K562 (cell line): ENCODE measurements around the gene RNF167. TPM values are rescaled to one million over a fixed set of nuclear protein-coding genes. Genes with fewer than 3 reads are reported as not detected.
A peak's percentile ranks its signal among the peaks of the same experiment; 100 is the strongest.

ENCODE experiments used
- ATAC-seq: fragments of 200-7000 bp; cut with Tn5 transposase; 3 replicates; pipeline ENCODE4 v1.9.1; 2020; ENCODE audit warnings: moderate library complexity
- BruUV-seq: library from RNA; stranded (reverse); fragments of 400-500 nt; replicated peaks from 2 replicates; lab custom pipeline; 2021; lab: Mats Ljungman, UMichigan
- CTCF ChIA-PET: fragments of 300-600 bp; formaldehyde crosslinking; extraction: SDS; loops from one replicate; lab custom pipeline; 2021; ENCODE audit warnings: low intra/inter-chr PET ratio; lab: Yijun Ruan, JAX
- POLR2A ChIA-PET: fragments of 300-600, 350-650 bp; sonication (Branson Sonifier 250); formaldehyde crosslinking; extraction: SDS; loops from one replicate; lab custom pipeline; 2021; ENCODE audit warnings: antibody characterized with exemption, inconsistent platforms; lab: Yijun Ruan, JAX
- DNase-seq, 4 experiments: peaks; one replicate each; pipeline versions ENCODE4 v3.0.0 to v3.0.0-alpha.2; 2011 to 2018; ENCODE audit warnings: low spot score in 3 of 4, mixed read lengths in 3 of 4; ENCODE audit errors: extremely low read depth in 1 of 4
- FAIRE-seq: peaks from 2 replicates; lab custom pipeline; 2011; peaks lifted over from hg19 to GRCh38; lab: Jason Lieb, UNC
- H2AFZ ChIP-seq: 2 replicates; pipeline ENCODE4 v1.6.0; 2011; ENCODE audit warnings: low read depth, low read length, control low read depth, inconsistent platforms
- H3K27ac ChIP-seq: fragments of 200-600 bp; 3 replicates; pipeline ENCODE4 v1.8.0; 2011; ENCODE audit warnings: low read depth, mild to moderate bottlenecking, control low read depth, inconsistent platforms, low read length, moderate library complexity, mixed read lengths; ENCODE audit errors: extremely low read depth
- H3K27me3 ChIP-seq, 2 experiments: fragments of 300-600 bp in 1 of 2; 2 replicates in 1 of 2; 3 replicates in 1 of 2; pipeline versions ENCODE4 v1.6.0 to v1.8.0; 2011; ENCODE audit warnings: inconsistent platforms in 2 of 2, low read length in 2 of 2, mild to moderate bottlenecking in 1 of 2, mixed read lengths in 1 of 2, moderate library complexity in 1 of 2; ENCODE audit not compliant: control insufficient read depth in 2 of 2, insufficient read depth in 2 of 2
- H3K36me3 ChIP-seq: fragments of 300-600 bp; 3 replicates; pipeline ENCODE4 v1.8.0; 2011; ENCODE audit warnings: mild to moderate bottlenecking, low read length, inconsistent platforms; ENCODE audit not compliant: control insufficient read depth, insufficient read depth
- H3K4me1 ChIP-seq, 2 experiments: fragments of 200-600 bp in 1 of 2; replicated peaks in 1 of 2; 2 replicates in 1 of 2; 3 replicates in 1 of 2; pipeline versions ENCODE4 v1.5.1 to v1.8.0; 2011; ENCODE audit warnings: inconsistent platforms in 2 of 2, low read length in 2 of 2, mild to moderate bottlenecking in 1 of 2, mixed read lengths in 1 of 2, moderate library complexity in 1 of 2; ENCODE audit not compliant: control insufficient read depth in 2 of 2, insufficient read depth in 2 of 2
- H3K4me2 ChIP-seq: 2 replicates; pipeline ENCODE4 v1.6.1; 2011; ENCODE audit warnings: low read length, control low read depth, inconsistent platforms, mixed read lengths; ENCODE audit not compliant: insufficient read depth
- H3K4me3 ChIP-seq: fragments of 200-600 bp; sonication (generic), shearing (Covaris generic); 2 replicates; pipeline ENCODE4 v1.5.1; 2016; ENCODE audit warnings: control low read depth, inconsistent platforms
- H3K79me2 ChIP-seq: fragments of 200-600 bp; 3 replicates; pipeline ENCODE4 v1.8.0; 2011; ENCODE audit warnings: low read length, inconsistent platforms; ENCODE audit not compliant: control insufficient read depth, insufficient read depth
- H3K9ac ChIP-seq, 2 experiments: 2 replicates each; pipeline versions ENCODE4 v1.6.0 to v1.6.1; 2011; ENCODE audit warnings: low read depth in 2 of 2, low read length in 2 of 2, control low read depth in 1 of 2, inconsistent platforms in 1 of 2, mild to moderate bottlenecking in 1 of 2, mixed read lengths in 1 of 2; ENCODE audit not compliant: insufficient read depth in 1 of 2
- H3K9me1 ChIP-seq: one replicate; pipeline ENCODE4 v1.6.0; 2011; ENCODE audit warnings: inconsistent platforms, mild to moderate bottlenecking, low read length, moderate library complexity; ENCODE audit not compliant: control insufficient read depth, insufficient read depth
- H3K9me3 ChIP-seq: replicated peaks from 2 replicates; pipeline ENCODE4 v1.5.1; 2011; ENCODE audit warnings: low read depth, low read length, inconsistent platforms; ENCODE audit not compliant: control insufficient read depth, insufficient read depth
- H4K20me1 ChIP-seq: replicated peaks from 2 replicates; pipeline ENCODE4 v1.6.1; 2011; ENCODE audit warnings: low read length, inconsistent platforms, mixed read lengths; ENCODE audit not compliant: control insufficient read depth, insufficient read depth
- DIDO1 ChIP-seq: fragments of 450-650 bp; IDR thresholded peaks from 2 replicates; pipeline ENCODE4 v1.6.1; 2016; ENCODE audit warnings: low read depth, missing biosample characterization, missing genetic modification characterization
- KDM2B ChIP-seq: fragments of 250-450 bp; sonication (Bioruptor Pico); IDR thresholded peaks from 2 replicates; pipeline ENCODE4 v1.8.0; 2021; ENCODE audit warnings: mild to moderate bottlenecking, moderate library complexity
- L3MBTL2 ChIP-seq: fragments of 450-650 bp; IDR thresholded peaks from 2 replicates; pipeline ENCODE4 v1.6.1; 2016; ENCODE audit warnings: mild to moderate bottlenecking, moderate library complexity
- RBM15 ChIP-seq: fragments of 200-400 bp; formaldehyde crosslinking; IDR thresholded peaks from 2 replicates; pipeline ENCODE4 v1.6.1; 2018; ENCODE audit warnings: mild to moderate bottlenecking, low read length, moderate library complexity; ENCODE audit not compliant: insufficient read depth
- RNF219 ChIP-seq: fragments of 250-450 bp; sonication (Bioruptor Pico); IDR thresholded peaks from 2 replicates; pipeline ENCODE4 v1.5.0; 2022; ENCODE audit warnings: mild to moderate bottlenecking
- SRSF7 ChIP-seq: fragments of 200-400 bp; formaldehyde crosslinking; optimal IDR thresholded peaks from 2 replicates; pipeline ENCODE3; 2017; ENCODE audit warnings: mild to moderate bottlenecking, low read depth, low read length
- ZNF184 ChIP-seq: sonication (generic); formaldehyde crosslinking; IDR thresholded peaks from 2 replicates; pipeline ENCODE4 v1.5.0; 2020; ENCODE audit warnings: missing genetic modification reagents
- ZNF212 ChIP-seq: fragments of 450-650 bp; formaldehyde crosslinking; IDR thresholded peaks from 2 replicates; pipeline ENCODE4 v1.4.0; 2020; ENCODE audit warnings: mild to moderate bottlenecking
- ZNF551 ChIP-seq: fragments of 250-450 bp; sonication (Bioruptor Pico); IDR thresholded peaks from 2 replicates; pipeline ENCODE4 v1.5.0; 2021; ENCODE audit warnings: mild to moderate bottlenecking, moderate library complexity
- WGBS: fragments of 100-300 bp; shearing (Covaris generic); methylation state at CpG from one replicate; pipeline ENCODE4 v1.1.6; 2016; ENCODE audit warnings: low coverage, mixed read lengths; ENCODE audit not compliant: insufficient coverage; ENCODE audit errors: missing lambda C conversion rate; 5-methylcytosine and 5-hydroxymethylcytosine counted together
- in situ Hi-C: fragments of 300-500 bp; cut with MboI; formaldehyde crosslinking; loops from 4 replicates; pipeline ENCODE4 v1.15.0; 2018; ENCODE audit warnings: inconsistent platforms, mixed read lengths
- intact Hi-C: fragments of 100-400 bp; cut with micrococcal nuclease; formaldehyde crosslinking; loops from 2 replicates; pipeline ENCODE4 v1.14.2; 2022
- polyA plus RNA-seq, 8 experiments: library from polyadenylated mRNA; depleted of rRNA in 4 of 8; stranded (reverse) in 5 of 8; unstranded in 3 of 8; fragments of >200 nt; fragmentation: Nextera tagmentation in 2 of 8; fragmentation: Illumina TruSeq in 1 of 8; extraction: Ambion mirVana in 2 of 8; extraction: Trizol in 1 of 8; gene quantifications; 2 replicates each; pipeline versions ENCODE4 v1.2.1 to v1.2.3, GENCODE V29; 2011 to 2014; ENCODE audit warnings: inconsistent platforms in 1 of 8, missing spikeins in 1 of 8
- total RNA-seq, 7 experiments: library from RNA; depleted of rRNA in 6 of 7; stranded (reverse); fragments of >200 nt in 6 of 7; fragmentation: Illumina TruSeq in 2 of 7; extraction: Trizol in 2 of 7; gene quantifications; 2 replicates each; pipeline versions ENCODE4 v1.2.1 to v1.2.3, GENCODE V29; 2011 to 2021; ENCODE audit warnings: low replicate concordance in 1 of 7
- TF ChIP-seq, protein P1 (sequence below): fragments of 450-650 bp; formaldehyde crosslinking; IDR thresholded peaks from 2 replicates; pipeline ENCODE4 v1.4.0; 2020; ENCODE audit warnings: mild to moderate bottlenecking, moderate library complexity
- TF ChIP-seq, protein P2 (sequence below): sonication (generic); formaldehyde crosslinking; IDR thresholded peaks from 2 replicates; pipeline ENCODE4 v1.8.0; 2023; ENCODE audit warnings: mild to moderate bottlenecking, missing genetic modification reagents
- TF ChIP-seq, protein P3 (sequence below): fragments of 250-450 bp; sonication (Bioruptor Pico); IDR thresholded peaks from 2 replicates; pipeline ENCODE4 v1.4.0; 2020

Gene RNF167
- total and polyA plus RNA-seq, 9 of the 15 experiments (the other 6 are each of a cell fraction or from before 2014, with no cell fraction given): 16.5 to 143 (median 45.5) TPM

DNA sequence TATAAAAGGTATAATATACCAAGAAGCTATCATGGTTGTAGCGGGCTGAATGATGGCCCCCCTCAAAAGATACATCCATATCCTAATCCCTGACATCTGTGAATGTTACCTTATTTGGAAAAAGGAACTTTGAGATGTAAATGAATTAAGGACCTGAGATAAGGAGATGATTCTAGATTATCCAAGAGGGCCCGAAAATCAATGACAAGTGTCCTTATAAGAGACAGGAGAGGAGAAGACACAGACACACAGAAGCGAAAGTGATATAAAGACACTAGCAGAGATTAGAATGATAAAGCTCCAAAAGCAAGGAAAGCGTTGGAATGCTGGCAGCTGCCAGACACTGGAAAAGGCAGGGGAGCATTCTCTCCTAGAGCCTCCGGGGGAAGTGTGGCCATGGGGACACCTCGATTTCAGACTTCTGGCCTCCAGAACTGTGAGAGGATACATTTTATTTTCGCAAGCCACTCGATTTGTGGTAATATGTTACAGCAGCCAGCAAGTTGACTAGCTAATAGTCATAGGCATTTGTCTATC is 20.5 kb upstream of the RNF167 start:
- Histone ChIP-seq H3K9me1 (no peaks in the 10 kb centered on the region), H3K4me1 (no peaks in the 10 kb centered on the region; a peak in 1 of 5 replicates), H3K36me3 (no peaks in the 10 kb centered on the region), H3K4me3 (no peak overlapping the region), H3K9me3 (no peaks in the 10 kb centered on the region), H3K4me2 (no peak overlapping the region), H2AFZ (0 out of 2 replicates have a peak overlapping the region, but pooled peaks have one; percentile 9), H3K9ac (no peak overlapping the region), H3K27ac (no peak overlapping the region), H3K79me2 (no peaks in the 10 kb centered on the region), H3K27me3 (no peaks in the 10 kb centered on the region), H4K20me1 (no peaks in the 10 kb centered on the region)
- ATAC-seq (no peak), DNase-seq (no peak), FAIRE-seq (no peak)
- 51% methylated on average over 8 of the region's 8 CpGs for WGBS
- ChIA-PET POLR2A (interaction anchor here (0.6 to 1.5 kb wide), 5 partner anchors 9 to 25 kb away, joined by 3 to 6 read pairs (median 4); partner anchors contain the start of genes RNF167 and SLC25A11), CTCF (no interaction called here)
- intact Hi-C loops: no loop called here
- no TSS peak for BruUV-seq
- in situ Hi-C loops: loop anchor here (10.0 kb wide), 1 partner anchor 145 kb away; no protein-coding TSS in a partner anchor
- TF ChIP-seq ZNF184 (CRISPR knock-in tag) (no peak), RBM15 (no peak), ZNF551 (CRISPR knock-in tag) (no peak), SRSF7 (no peak), RNF219 (no peak), DIDO1 (tag) (no peak), ZNF212 (no peak), KDM2B (CRISPR knock-in tag) (no peak), L3MBTL2 (no peak)
- TF ChIP-seq, protein P1, sequence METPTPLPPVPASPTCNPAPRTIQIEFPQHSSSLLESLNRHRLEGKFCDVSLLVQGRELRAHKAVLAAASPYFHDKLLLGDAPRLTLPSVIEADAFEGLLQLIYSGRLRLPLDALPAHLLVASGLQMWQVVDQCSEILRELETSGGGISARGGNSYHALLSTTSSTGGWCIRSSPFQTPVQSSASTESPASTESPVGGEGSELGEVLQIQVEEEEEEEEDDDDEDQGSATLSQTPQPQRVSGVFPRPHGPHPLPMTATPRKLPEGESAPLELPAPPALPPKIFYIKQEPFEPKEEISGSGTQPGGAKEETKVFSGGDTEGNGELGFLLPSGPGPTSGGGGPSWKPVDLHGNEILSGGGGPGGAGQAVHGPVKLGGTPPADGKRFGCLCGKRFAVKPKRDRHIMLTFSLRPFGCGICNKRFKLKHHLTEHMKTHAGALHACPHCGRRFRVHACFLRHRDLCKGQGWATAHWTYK (CRISPR knock-in tag): no peak
- TF ChIP-seq, protein P2, sequence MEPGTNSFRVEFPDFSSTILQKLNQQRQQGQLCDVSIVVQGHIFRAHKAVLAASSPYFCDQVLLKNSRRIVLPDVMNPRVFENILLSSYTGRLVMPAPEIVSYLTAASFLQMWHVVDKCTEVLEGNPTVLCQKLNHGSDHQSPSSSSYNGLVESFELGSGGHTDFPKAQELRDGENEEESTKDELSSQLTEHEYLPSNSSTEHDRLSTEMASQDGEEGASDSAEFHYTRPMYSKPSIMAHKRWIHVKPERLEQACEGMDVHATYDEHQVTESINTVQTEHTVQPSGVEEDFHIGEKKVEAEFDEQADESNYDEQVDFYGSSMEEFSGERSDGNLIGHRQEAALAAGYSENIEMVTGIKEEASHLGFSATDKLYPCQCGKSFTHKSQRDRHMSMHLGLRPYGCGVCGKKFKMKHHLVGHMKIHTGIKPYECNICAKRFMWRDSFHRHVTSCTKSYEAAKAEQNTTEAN: no peak
- TF ChIP-seq, protein P3, sequence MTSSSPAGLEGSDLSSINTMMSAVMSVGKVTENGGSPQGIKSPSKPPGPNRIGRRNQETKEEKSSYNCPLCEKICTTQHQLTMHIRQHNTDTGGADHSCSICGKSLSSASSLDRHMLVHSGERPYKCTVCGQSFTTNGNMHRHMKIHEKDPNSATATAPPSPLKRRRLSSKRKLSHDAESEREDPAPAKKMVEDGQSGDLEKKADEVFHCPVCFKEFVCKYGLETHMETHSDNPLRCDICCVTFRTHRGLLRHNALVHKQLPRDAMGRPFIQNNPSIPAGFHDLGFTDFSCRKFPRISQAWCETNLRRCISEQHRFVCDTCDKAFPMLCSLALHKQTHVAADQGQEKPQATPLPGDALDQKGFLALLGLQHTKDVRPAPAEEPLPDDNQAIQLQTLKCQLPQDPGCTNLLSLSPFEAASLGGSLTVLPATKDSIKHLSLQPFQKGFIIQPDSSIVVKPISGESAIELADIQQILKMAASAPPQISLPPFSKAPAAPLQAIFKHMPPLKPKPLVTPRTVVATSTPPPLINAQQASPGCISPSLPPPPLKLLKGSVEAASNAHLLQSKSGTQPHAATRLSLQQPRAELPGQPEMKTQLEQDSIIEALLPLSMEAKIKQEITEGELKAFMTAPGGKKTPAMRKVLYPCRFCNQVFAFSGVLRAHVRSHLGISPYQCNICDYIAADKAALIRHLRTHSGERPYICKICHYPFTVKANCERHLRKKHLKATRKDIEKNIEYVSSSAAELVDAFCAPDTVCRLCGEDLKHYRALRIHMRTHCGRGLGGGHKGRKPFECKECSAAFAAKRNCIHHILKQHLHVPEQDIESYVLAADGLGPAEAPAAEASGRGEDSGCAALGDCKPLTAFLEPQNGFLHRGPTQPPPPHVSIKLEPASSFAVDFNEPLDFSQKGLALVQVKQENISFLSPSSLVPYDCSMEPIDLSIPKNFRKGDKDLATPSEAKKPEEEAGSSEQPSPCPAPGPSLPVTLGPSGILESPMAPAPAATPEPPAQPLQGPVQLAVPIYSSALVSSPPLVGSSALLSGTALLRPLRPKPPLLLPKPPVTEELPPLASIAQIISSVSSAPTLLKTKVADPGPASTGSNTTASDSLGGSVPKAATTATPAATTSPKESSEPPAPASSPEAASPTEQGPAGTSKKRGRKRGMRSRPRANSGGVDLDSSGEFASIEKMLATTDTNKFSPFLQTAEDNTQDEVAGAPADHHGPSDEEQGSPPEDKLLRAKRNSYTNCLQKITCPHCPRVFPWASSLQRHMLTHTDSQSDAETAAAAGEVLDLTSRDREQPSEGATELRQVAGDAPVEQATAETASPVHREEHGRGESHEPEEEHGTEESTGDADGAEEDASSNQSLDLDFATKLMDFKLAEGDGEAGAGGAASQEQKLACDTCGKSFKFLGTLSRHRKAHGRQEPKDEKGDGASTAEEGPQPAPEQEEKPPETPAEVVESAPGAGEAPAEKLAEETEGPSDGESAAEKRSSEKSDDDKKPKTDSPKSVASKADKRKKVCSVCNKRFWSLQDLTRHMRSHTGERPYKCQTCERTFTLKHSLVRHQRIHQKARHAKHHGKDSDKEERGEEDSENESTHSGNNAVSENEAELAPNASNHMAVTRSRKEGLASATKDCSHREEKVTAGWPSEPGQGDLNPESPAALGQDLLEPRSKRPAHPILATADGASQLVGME (CRISPR knock-in tag): no peak
